Keratinocyte (primary cell): ENCODE measurements around the gene SLC35B3. TPM values are rescaled to one million over a fixed set of nuclear protein-coding genes. Genes with fewer than 3 reads are reported as not detected.

Experiments used
- DNase-seq: peaks from one replicate; pipeline ENCODE4 v3.0.0-alpha.2; 2011; ENCODE audit warnings: low read depth, missing footprints, low spot score
- FAIRE-seq: peaks from 2 replicates; lab custom pipeline; 2011; peaks lifted over from hg19 to GRCh38; lab: Jason Lieb, UNC
- H2AFZ ChIP-seq: 2 replicates; pipeline ENCODE4 v1.6.0; 2012; ENCODE audit warnings: low read length, control low read depth, inconsistent platforms; ENCODE audit not compliant: control insufficient read depth
- H3K27ac ChIP-seq: 2 replicates; pipeline ENCODE4 v1.5.1; 2011; ENCODE audit warnings: low read length; ENCODE audit not compliant: control insufficient read depth, insufficient read depth
- H3K27me3 ChIP-seq: 3 replicates; pipeline ENCODE4 v1.6.0; 2011; ENCODE audit warnings: low read length; ENCODE audit not compliant: control insufficient read depth, insufficient read depth; ENCODE audit errors: extremely low read depth
- H3K36me3 ChIP-seq, 2 experiments: 2 replicates in 1 of 2; 3 replicates in 1 of 2; pipeline ENCODE4 v1.5.1; 2011; ENCODE audit warnings: low read length in 2 of 2, mild to moderate bottlenecking in 1 of 2; ENCODE audit not compliant: control insufficient read depth in 2 of 2, insufficient read depth in 2 of 2; ENCODE audit errors: extremely low read depth in 1 of 2
- H3K4me1 ChIP-seq: 3 replicates; pipeline ENCODE4 v1.5.1; 2011; ENCODE audit warnings: low read length; ENCODE audit not compliant: control insufficient read depth, insufficient read depth; ENCODE audit errors: extremely low read depth
- H3K4me2 ChIP-seq: 3 replicates; pipeline ENCODE4 v1.6.0; 2011; ENCODE audit warnings: low read depth, low read length; ENCODE audit not compliant: control insufficient read depth, insufficient read depth; ENCODE audit errors: extremely low read depth
- H3K4me3 ChIP-seq, 3 experiments: fragments of 200-600 bp in 1 of 3; sonication (generic) in 1 of 3; 2 replicates in 2 of 3; 3 replicates in 1 of 3; pipeline ENCODE4 v1.5.1; 2011 to 2016; ENCODE audit warnings: low read length in 3 of 3, mild to moderate bottlenecking in 3 of 3, control low read depth in 2 of 3, inconsistent platforms in 1 of 3, low read depth in 1 of 3, mixed read lengths in 1 of 3, mixed run types in 1 of 3, moderate library complexity in 1 of 3; ENCODE audit not compliant: control insufficient read depth in 2 of 3, insufficient read depth in 2 of 3; ENCODE audit errors: extremely low read depth in 1 of 3
- H3K79me2 ChIP-seq: 2 replicates; pipeline ENCODE4 v1.6.0; 2012; ENCODE audit warnings: low read length; ENCODE audit not compliant: control insufficient read depth, insufficient read depth
- H3K9ac ChIP-seq: 3 replicates; pipeline ENCODE4 v1.6.0; 2011; ENCODE audit warnings: low read length; ENCODE audit not compliant: control insufficient read depth, insufficient read depth; ENCODE audit errors: extremely low read depth
- H3K9me1 ChIP-seq: 3 replicates; pipeline ENCODE4 v1.6.0; 2011; ENCODE audit warnings: low read length; ENCODE audit not compliant: control insufficient read depth, insufficient read depth; ENCODE audit errors: extremely low read depth
- H3K9me3 ChIP-seq: 2 replicates; pipeline ENCODE4 v1.5.1; 2012; ENCODE audit warnings: low read depth, low read length; ENCODE audit not compliant: control insufficient read depth
- H4K20me1 ChIP-seq: 3 replicates; pipeline ENCODE4 v1.6.0; 2011; ENCODE audit warnings: low read length; ENCODE audit not compliant: control insufficient read depth, insufficient read depth; ENCODE audit errors: extremely low read depth
- CTCF ChIP-seq, 3 experiments: IDR thresholded peaks in 1 of 3; conservative IDR thresholded peaks in 1 of 3; optimal IDR thresholded peaks in 1 of 3; 2 replicates in 2 of 3; 3 replicates in 1 of 3; pipeline versions ENCODE3 to v1.5.1; 2011; ENCODE audit warnings: low read length in 3 of 3, mild to moderate bottlenecking in 3 of 3, moderate library complexity in 2 of 3, control low read depth in 1 of 3, inconsistent platforms in 1 of 3; ENCODE audit not compliant: insufficient read depth in 2 of 3; ENCODE audit errors: extremely low read depth in 1 of 3
- EZH2 ChIP-seq: IDR thresholded peaks from one replicate; pipeline ENCODE4 v1.6.1; 2012; ENCODE audit warnings: inconsistent platforms, mild to moderate bottlenecking, low read length, moderate library complexity
- dilution Hi-C: fragments of 300-500 bp; cut with MboI; formaldehyde crosslinking; loops from one replicate; pipeline ENCODE4 v1.7.0; 2020; ENCODE audit warnings: low sequenced_read_pairs; ENCODE audit not compliant: extremely low pct_ligation_motif_present
- polyA plus RNA-seq, 5 experiments: library from polyadenylated mRNA; depleted of rRNA in 3 of 5; stranded (reverse) in 3 of 5; stranded (forward) in 1 of 5; unstranded in 1 of 5; fragments of >200 nt; gene quantifications; 1 replicate in 1 of 5; 2 replicates in 3 of 5; 3 replicates in 1 of 5; pipeline versions ENCODE4 v1.2.1 to v1.2.3, GENCODE V29; 2011 to 2012; ENCODE audit warnings: missing spikeins in 2 of 5, low read depth in 1 of 5, low replicate concordance in 1 of 5

Gene SLC35B3
- polyA plus RNA-seq, 1 donor (not counting 4 experiments of a cell fraction or from before 2014, with no cell fraction given): 30.6 TPM

- DNase-seq: no peak
- Histone ChIP-seq H3K4me1 (no peaks in the 10 kb centered on the region), H3K27ac (no peak overlapping the region), H3K9ac (no peak overlapping the region), H3K27me3 (no peaks in the 10 kb centered on the region), H3K9me3 (no peaks in the 10 kb centered on the region), H3K36me3 (no peaks in the 10 kb centered on the region), H3K79me2 (no peaks in the 10 kb centered on the region), H3K4me2 (no peak overlapping the region), H3K9me1 (no peaks in the 10 kb centered on the region), H4K20me1 (no peaks in the 10 kb centered on the region), H3K4me3 (no peak overlapping the region), H2AFZ (no peak overlapping the region)
- FAIRE-seq: no peak
- dilution Hi-C loops: no loop called here
- no peak for TF ChIP-seq EZH2
- no peak for TF ChIP-seq CTCF (optimal IDR thresholded peaks at IDR 0.05 in 1 of 3, IDR thresholded peaks at IDR 0.05 in 1 of 3, conservative IDR thresholded peaks at IDR 0.05 in 1 of 3; ENCODE audit: extremely low read depth in 1 of 3, insufficient read depth in 2 of 3, low read length in 3 of 3)
Measured at GRCh38 chr6:8462694-8463093, 27.3 kb upstream of the SLC35B3 start.

- no peak for DNase-seq
- dilution Hi-C loops: no loop called here
- Histone ChIP-seq H2AFZ (no peak overlapping the region), H3K4me3 (no peak overlapping the region), H3K9me1 (no peaks in the 10 kb centered on the region), H3K79me2 (no peaks in the 10 kb centered on the region), H4K20me1 (no peaks in the 10 kb centered on the region), H3K27ac (no peak overlapping the region), H3K9ac (no peak overlapping the region), H3K27me3 (no peaks in the 10 kb centered on the region), H3K36me3 (no peaks in the 10 kb centered on the region), H3K9me3 (no peaks in the 10 kb centered on the region), H3K4me1 (no peaks in the 10 kb centered on the region), H3K4me2 (no peak overlapping the region)
- TF ChIP-seq EZH2 (no peak), CTCF (optimal IDR thresholded peaks at IDR 0.05 in 1 of 3, IDR thresholded peaks at IDR 0.05 in 1 of 3, conservative IDR thresholded peaks at IDR 0.05 in 1 of 3; ENCODE audit: extremely low read depth in 1 of 3, insufficient read depth in 2 of 3, low read length in 3 of 3) (peak in 1 of 3 experiments; percentile 16)
- FAIRE-seq: no peak
Measured at GRCh38 chr6:8462169-8462568, 26.8 kb upstream of the SLC35B3 start.
